Effector CD8-positive, alpha-beta T cell (primary cell): ENCODE results near the gene PPP2R5C.

Source experiments
- DNase-seq: peaks from one replicate; lab custom pipeline; 2025; lab: John Stamatoyannopoulos, UW

PPP2R5C gene

GRCh38 chr14:101865288-101865687 lies 103.8 kb downstream of the PPP2R5C start:
- no peak for DNase-seq

- DNase-seq = no peak
These were observed 106.3 kb downstream of the PPP2R5C start for GRCh38 chr14:101867854-101868253.

- DNase-seq = no peak
These were observed 107.7 kb downstream of the PPP2R5C start for GRCh38 chr14:101869217-101869616.

- DNase-seq = no peak
These were observed 108.9 kb downstream of the PPP2R5C start for GRCh38 chr14:101870273-101870939.

GRCh38 chr14:101872346-101872745 lies 110.8 kb downstream of the PPP2R5C start:
- DNase-seq = no peak

- DNase-seq = no peak
These were observed 111.7 kb downstream of the PPP2R5C start for GRCh38 chr14:101873076-101873825.

GRCh38 chr14:101873991-101874390 lies 112.5 kb downstream of the PPP2R5C start:
- no peak for DNase-seq

- DNase-seq = no peak
These were observed 113.7 kb downstream of the PPP2R5C start for GRCh38 chr14:101875041-101875726.

GRCh38 chr14:101875727-101876554 lies 114.4 kb downstream of the PPP2R5C start:
- DNase-seq = no peak

- peak; percentile 29 for DNase-seq
These were observed 115.0 kb downstream of the PPP2R5C start for GRCh38 chr14:101876555-101876938.

- DNase-seq = no peak
These were observed 116.3 kb downstream of the PPP2R5C start for GRCh38 chr14:101877766-101878165.

GRCh38 chr14:101878211-101878821 lies 116.8 kb downstream of the PPP2R5C start:
- DNase-seq = no peak

GRCh38 chr14:101878822-101879528 lies 117.5 kb downstream of the PPP2R5C start:
- DNase-seq = no peak

GRCh38 chr14:101879529-101880336 lies 118.2 kb downstream of the PPP2R5C start:
- DNase-seq = no peak

- DNase-seq = no peak
These were observed 119.9 kb downstream of the PPP2R5C start for GRCh38 chr14:101881426-101881825.

- DNase-seq = no peak
These were observed 120.8 kb downstream of the PPP2R5C start for GRCh38 chr14:101882141-101882935.

- DNase-seq = no peak
These were observed 122.8 kb downstream of the PPP2R5C start for GRCh38 chr14:101884089-101884933.

GRCh38 chr14:101884934-101885576 lies 123.5 kb downstream of the PPP2R5C start:
- no peak for DNase-seq
